Adipocyte (in vitro differentiated cells): ENCODE measurements around the gene ANKRD53.

Experiments used
- DNase-seq: peaks from one replicate; pipeline ENCODE4 v3.0.0-alpha.2; 2015; ENCODE audit warnings: low read depth
- H3K27me3 ChIP-seq: replicated peaks from 2 replicates; pipeline ENCODE4 v1.7.0; 2013; ENCODE audit warnings: mild to moderate bottlenecking, low read length, moderate library complexity; ENCODE audit not compliant: control insufficient read depth, insufficient read depth
- H3K36me3 ChIP-seq: 2 replicates; pipeline ENCODE4 v1.7.0; 2013; ENCODE audit warnings: low read length, mild to moderate bottlenecking, moderate library complexity; ENCODE audit not compliant: control insufficient read depth, insufficient read depth, severe bottlenecking
- H3K4me1 ChIP-seq: 2 replicates; pipeline ENCODE4 v1.7.0; 2013; ENCODE audit warnings: mild to moderate bottlenecking, low read length, moderate library complexity; ENCODE audit not compliant: control insufficient read depth, insufficient read depth
- H3K4me3 ChIP-seq: 2 replicates; pipeline ENCODE4 v1.7.0; 2013; ENCODE audit warnings: mild to moderate bottlenecking, low read length, moderate library complexity
- H3K9ac ChIP-seq: 2 replicates; pipeline ENCODE4 v1.7.0; 2013; ENCODE audit warnings: mild to moderate bottlenecking, low read length, moderate library complexity
- H3K9me3 ChIP-seq: 2 replicates; pipeline ENCODE4 v1.7.0; 2013; ENCODE audit warnings: mild to moderate bottlenecking, low read length, moderate library complexity; ENCODE audit not compliant: control insufficient read depth

ANKRD53 gene

GRCh38 chr2:70978341-70979179 lies at the start of gene ANKRD53:
Gene ANKRD53 (plus strand): TSS chr2:70978630. CDS start chr2:70978646, 16 bp downstream.
- DNase-seq: peak; percentile 44
- Histone ChIP-seq H3K9ac (peak within 1 kb of the TSS; percentile 89), H3K4me1 (peaks cover 17% of the 10 kb centered on the region), H3K4me3 (peak within 1 kb of the TSS; percentile 85), H3K27me3 (no peaks in the 10 kb centered on the region), H3K9me3 (no peaks in the 10 kb centered on the region), H3K36me3 (no peaks in the 10 kb centered on the region)

- no peaks in the 10 kb centered on the region for H3K9me3 ChIP-seq
- no peak for DNase-seq
- H3K27me3 ChIP-seq: peaks cover 7% of the 10 kb centered on the region
- H3K4me1 ChIP-seq: no peaks in the 10 kb centered on the region
- peaks cover 5% of the 10 kb centered on the region for H3K36me3 ChIP-seq
- no peak overlapping the region for H3K4me3 ChIP-seq
- no peak overlapping the region for H3K9ac ChIP-seq
Observed at GRCh38 chr2:70930371-70931329, 47.8 kb upstream of the ANKRD53 start.

- Histone ChIP-seq H3K4me1 (no peaks in the 10 kb centered on the region), H3K9me3 (no peaks in the 10 kb centered on the region), H3K4me3 (no peak overlapping the region), H3K9ac (no peak overlapping the region), H3K27me3 (peaks cover 7% of the 10 kb centered on the region), H3K36me3 (peaks cover 5% of the 10 kb centered on the region)
- no peak for DNase-seq
Observed at GRCh38 chr2:70931376-70932000, 46.9 kb upstream of the ANKRD53 start.

- Histone ChIP-seq H3K4me3 (no peak overlapping the region), H3K27me3 (peaks cover 7% of the 10 kb centered on the region), H3K4me1 (no peaks in the 10 kb centered on the region), H3K36me3 (no peaks in the 10 kb centered on the region), H3K9me3 (no peaks in the 10 kb centered on the region), H3K9ac (no peak overlapping the region)
- no peak for DNase-seq
Observed at GRCh38 chr2:70932631-70933230, 45.7 kb upstream of the ANKRD53 start.

- no peak for DNase-seq
- no peaks in the 10 kb centered on the region for H3K4me1 ChIP-seq
- H3K9me3 ChIP-seq: no peaks in the 10 kb centered on the region
- no peak overlapping the region for H3K4me3 ChIP-seq
- no peaks in the 10 kb centered on the region for H3K36me3 ChIP-seq
- no peak overlapping the region for H3K9ac ChIP-seq
- peaks cover 14% of the 10 kb centered on the region for H3K27me3 ChIP-seq
Observed at GRCh38 chr2:70934981-70935380, 43.4 kb upstream of the ANKRD53 start.

- no peaks in the 10 kb centered on the region for H3K36me3 ChIP-seq
- H3K4me3 ChIP-seq: no peak within 1 kb of the TSS
- H3K4me1 ChIP-seq: no peaks in the 10 kb centered on the region
- peaks cover 18% of the 10 kb centered on the region for H3K27me3 ChIP-seq
- no peaks in the 10 kb centered on the region for H3K9me3 ChIP-seq
- no peak within 1 kb of the TSS for H3K9ac ChIP-seq
- DNase-seq: no peak
Observed at GRCh38 chr2:70935468-70936164, 42.8 kb upstream of the ANKRD53 start, which contains the start of gene ATP6V1B1. Gene ATP6V1B1 (plus strand): TSS chr2:70935900. CDS start chr2:70935955, 55 bp downstream.

GRCh38 chr2:70936165-70936978 lies 42.1 kb upstream of the ANKRD53 start:
- no peak overlapping the region for H3K4me3 ChIP-seq
- no peak overlapping the region for H3K9ac ChIP-seq
- no peaks in the 10 kb centered on the region for H3K36me3 ChIP-seq
- no peaks in the 10 kb centered on the region for H3K4me1 ChIP-seq
- H3K9me3 ChIP-seq: no peaks in the 10 kb centered on the region
- H3K27me3 ChIP-seq: peaks cover 18% of the 10 kb centered on the region
- DNase-seq: no peak

GRCh38 chr2:70936979-70937811 lies 41.2 kb upstream of the ANKRD53 start:
- Histone ChIP-seq H3K4me1 (no peaks in the 10 kb centered on the region), H3K9me3 (no peaks in the 10 kb centered on the region)
- DNase-seq: no peak

GRCh38 chr2:70937866-70938585 lies 40.4 kb upstream of the ANKRD53 start:
- no peaks in the 10 kb centered on the region for H3K4me1 ChIP-seq

More at GRCh38 chr2:70936979-70937811, 41.2 kb upstream of the ANKRD53 start:
- no peak overlapping the region for H3K9ac ChIP-seq
- no peaks in the 10 kb centered on the region for H3K36me3 ChIP-seq
- peaks cover 18% of the 10 kb centered on the region for H3K27me3 ChIP-seq
- no peak overlapping the region for H3K4me3 ChIP-seq

More at GRCh38 chr2:70937866-70938585, 40.4 kb upstream of the ANKRD53 start:
- Histone ChIP-seq H3K36me3 (no peaks in the 10 kb centered on the region), H3K27me3 (peaks cover 18% of the 10 kb centered on the region), H3K4me3 (no peak overlapping the region), H3K9me3 (no peaks in the 10 kb centered on the region), H3K9ac (no peak overlapping the region)
- no peak for DNase-seq
